ENCODE results near the gene GCGR.

DNA sequence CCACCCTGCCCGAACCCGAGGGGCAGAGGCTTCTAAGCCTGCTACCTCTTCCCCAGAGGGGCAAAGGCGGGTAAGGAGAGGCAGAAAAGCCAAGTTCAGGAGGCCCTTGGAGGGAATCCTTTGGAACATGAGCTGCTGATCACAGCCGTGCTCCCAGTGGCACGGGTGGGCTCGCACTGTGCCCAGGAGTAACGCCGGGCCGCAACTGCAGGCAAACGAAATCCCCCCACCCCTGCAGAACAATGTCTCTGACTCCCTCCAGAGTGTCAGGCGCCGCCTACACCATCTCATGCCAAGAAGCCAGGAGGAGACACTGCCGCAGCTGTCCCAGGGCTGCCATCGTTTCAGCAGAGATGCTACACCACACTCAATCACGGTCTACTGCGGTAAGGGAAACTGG lies 47.5 kb downstream of the GCGR start:
- TF ChIP-seq, protein P1, sequence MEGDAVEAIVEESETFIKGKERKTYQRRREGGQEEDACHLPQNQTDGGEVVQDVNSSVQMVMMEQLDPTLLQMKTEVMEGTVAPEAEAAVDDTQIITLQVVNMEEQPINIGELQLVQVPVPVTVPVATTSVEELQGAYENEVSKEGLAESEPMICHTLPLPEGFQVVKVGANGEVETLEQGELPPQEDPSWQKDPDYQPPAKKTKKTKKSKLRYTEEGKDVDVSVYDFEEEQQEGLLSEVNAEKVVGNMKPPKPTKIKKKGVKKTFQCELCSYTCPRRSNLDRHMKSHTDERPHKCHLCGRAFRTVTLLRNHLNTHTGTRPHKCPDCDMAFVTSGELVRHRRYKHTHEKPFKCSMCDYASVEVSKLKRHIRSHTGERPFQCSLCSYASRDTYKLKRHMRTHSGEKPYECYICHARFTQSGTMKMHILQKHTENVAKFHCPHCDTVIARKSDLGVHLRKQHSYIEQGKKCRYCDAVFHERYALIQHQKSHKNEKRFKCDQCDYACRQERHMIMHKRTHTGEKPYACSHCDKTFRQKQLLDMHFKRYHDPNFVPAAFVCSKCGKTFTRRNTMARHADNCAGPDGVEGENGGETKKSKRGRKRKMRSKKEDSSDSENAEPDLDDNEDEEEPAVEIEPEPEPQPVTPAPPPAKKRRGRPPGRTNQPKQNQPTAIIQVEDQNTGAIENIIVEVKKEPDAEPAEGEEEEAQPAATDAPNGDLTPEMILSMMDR (IDR thresholded peaks at IDR 0.05), result no peak
- TF ChIP-seq NFE2L2 (conservative IDR thresholded peaks at IDR 0.05; ENCODE audit: low read length) (no peak), HDAC2 (IDR thresholded peaks at IDR 0.05) (no peak), POLR2A (IDR thresholded peaks at IDR 0.05; ENCODE audit: low read length) (no peak), EP300 (IDR thresholded peaks at IDR 0.05) (no peak)
- TF ChIP-seq, protein P2, sequence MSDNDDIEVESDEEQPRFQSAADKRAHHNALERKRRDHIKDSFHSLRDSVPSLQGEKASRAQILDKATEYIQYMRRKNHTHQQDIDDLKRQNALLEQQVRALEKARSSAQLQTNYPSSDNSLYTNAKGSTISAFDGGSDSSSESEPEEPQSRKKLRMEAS (IDR thresholded peaks at IDR 0.05), result no peak
